ENCODE data around the gene ABCA6. TPM values are rescaled to one million over a fixed set of nuclear protein-coding genes. Genes with fewer than 3 reads are reported as not detected.

The ABCA6 gene
- total and polyA plus RNA-seq, 9 of the 15 experiments (the other 6 are each of a cell fraction or from before 2014, with no cell fraction given), result 0.06 to 0.73 (median 0.15) TPM

DNA sequence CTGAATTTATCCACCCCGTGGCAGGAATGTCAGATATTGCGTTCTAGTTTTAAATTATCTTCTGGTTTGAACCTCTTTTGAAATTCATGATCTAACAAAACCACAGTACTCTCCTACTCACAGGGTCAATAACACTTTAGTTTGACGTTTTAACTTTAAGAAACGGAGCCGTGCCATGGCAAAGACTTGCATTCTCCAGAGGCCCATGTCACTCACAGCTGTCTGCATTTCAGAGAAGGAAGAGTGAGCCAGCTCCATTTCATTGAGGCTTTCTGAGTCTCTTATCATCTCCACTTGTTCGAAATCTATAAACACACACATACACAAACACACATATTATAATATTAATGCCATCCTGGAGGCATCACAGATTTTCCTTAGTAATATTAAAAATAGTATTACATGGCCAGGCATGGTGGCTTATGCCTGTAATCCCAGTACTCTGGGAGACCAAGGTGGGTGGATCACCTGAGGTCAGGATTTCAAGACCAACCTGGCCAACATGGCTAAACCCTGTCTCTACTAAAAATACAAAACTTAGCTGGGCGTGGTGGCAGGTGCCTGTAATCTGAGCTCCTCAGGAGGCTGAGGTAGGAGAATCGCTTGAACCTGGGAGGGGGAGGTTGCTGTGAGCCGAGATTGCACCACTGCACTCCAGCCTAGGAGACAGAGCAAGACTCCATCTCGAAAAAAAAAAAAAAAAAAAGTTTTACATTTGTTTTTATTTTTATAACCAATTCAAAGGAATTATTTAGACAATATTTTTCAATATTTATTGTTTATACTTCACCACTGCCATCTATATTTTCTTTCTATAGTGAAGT is 35.6 kb downstream of the ABCA6 start:
- H3K36me3 ChIP-seq (ENCODE audit: control insufficient read depth, insufficient read depth, low read length), result no peaks in the 10 kb centered on the region; the same call in 2 of the 3 replicates
- H3K79me2 ChIP-seq (ENCODE audit: control insufficient read depth, insufficient read depth, low read length), result no peaks in the 10 kb centered on the region
- H3K4me3 ChIP-seq, result no peak overlapping the region
- DNase-seq (ENCODE audit: extremely low read depth in 1 of 4, low spot score in 3 of 4) (no peak), ATAC-seq (no peak), FAIRE-seq (no peak)
- H3K27me3 ChIP-seq (ENCODE audit: control insufficient read depth in 2 of 2, insufficient read depth in 2 of 2, low read length in 2 of 2), result no peaks in the 10 kb centered on the region
- CTCF ChIA-PET (ENCODE audit: low intra/inter-chr PET ratio), result no interaction called here
- no peak overlapping the region for H3K27ac ChIP-seq (ENCODE audit: extremely low read depth, low read depth, low read length)
- POLR2A ChIA-PET, result no interaction called here
- peak overlapping the region; percentile 54; the same call in 1 of the 2 replicates for H2AFZ ChIP-seq (ENCODE audit: low read depth, low read length)
- no peaks in the 10 kb centered on the region for H4K20me1 ChIP-seq (replicated peaks; ENCODE audit: control insufficient read depth, insufficient read depth, low read length)
- no TSS peak for BruUV-seq (replicated peaks)
- TF ChIP-seq SRSF1 (IDR thresholded peaks at IDR 0.05; ENCODE audit: low read depth, low read length), result no peak
- TF ChIP-seq ZNF668 (CRISPR knock-in tag; IDR thresholded peaks at IDR 0.05), result no peak
- no peak for TF ChIP-seq STAT5A (IDR thresholded peaks at IDR 0.05; ENCODE audit: borderline replicate concordance, low read length)
- TF ChIP-seq PRPF4 (IDR thresholded peaks at IDR 0.05; ENCODE audit: insufficient read depth, low read depth, low read length, poor library complexity, severe bottlenecking), result no peak
- TF ChIP-seq, protein P1, sequence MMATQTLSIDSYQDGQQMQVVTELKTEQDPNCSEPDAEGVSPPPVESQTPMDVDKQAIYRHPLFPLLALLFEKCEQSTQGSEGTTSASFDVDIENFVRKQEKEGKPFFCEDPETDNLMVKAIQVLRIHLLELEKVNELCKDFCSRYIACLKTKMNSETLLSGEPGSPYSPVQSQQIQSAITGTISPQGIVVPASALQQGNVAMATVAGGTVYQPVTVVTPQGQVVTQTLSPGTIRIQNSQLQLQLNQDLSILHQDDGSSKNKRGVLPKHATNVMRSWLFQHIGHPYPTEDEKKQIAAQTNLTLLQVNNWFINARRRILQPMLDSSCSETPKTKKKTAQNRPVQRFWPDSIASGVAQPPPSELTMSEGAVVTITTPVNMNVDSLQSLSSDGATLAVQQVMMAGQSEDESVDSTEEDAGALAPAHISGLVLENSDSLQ (IDR thresholded peaks at IDR 0.05), result 0 out of 2 replicates have a peak, but pooled peaks have one; percentile 31
- no peaks in the 10 kb centered on the region for H3K9me3 ChIP-seq (replicated peaks; ENCODE audit: control insufficient read depth, insufficient read depth, low read depth, low read length)
- intact Hi-C loops (cut with micrococcal nuclease) (no loop called here), in situ Hi-C loops (cut with MboI) (no loop called here)
- H3K9ac ChIP-seq (ENCODE audit: insufficient read depth in 1 of 2, low read depth in 2 of 2, low read length in 2 of 2), result no peak overlapping the region
- 42% methylated on average over 9 of the region's 10 CpGs for WGBS (ENCODE audit: insufficient coverage, low coverage, missing lambda C conversion rate)
- peaks cover 13 to 28% of the 10 kb centered on the region in 2 experiments for H3K4me1 ChIP-seq (replicated peaks in 1 of 2; ENCODE audit: control insufficient read depth in 2 of 2, insufficient read depth in 2 of 2, low read length in 2 of 2)
- H3K4me2 ChIP-seq (ENCODE audit: insufficient read depth, low read length), result no peak overlapping the region
- no peaks in the 10 kb centered on the region for H3K9me1 ChIP-seq (ENCODE audit: control insufficient read depth, insufficient read depth, low read length)

Data from K562 (cell line).